Renal cortex interstitium (tissue), 11 donors: Measurements from ENCODE around the gene DPYSL3. TPM values are rescaled to one million over a fixed set of nuclear protein-coding genes. Genes with fewer than 3 reads are reported as not detected.

Experiments used
- DNase-seq, 11 donors: peaks; one replicate each; pipeline ENCODE4 v3.0.0-alpha.2; 2013; ENCODE audit warnings: low read depth in 9 of 11, low spot score in 4 of 11; ENCODE audit errors: extremely low read depth in 1 of 11
- polyA plus RNA-seq, 3 donors: library from polyadenylated mRNA; unstranded; fragments of 120-200 nt; gene quantifications; one replicate each; pipeline ENCODE4 v1.2.1, GENCODE V29; 2013; ENCODE audit not compliant: insufficient read length in 3 of 3

Gene DPYSL3
- polyA plus RNA-seq, 3 donors: 30.4 to 44.1 (median 33.1) TPM

GRCh38 chr5:147359101-147359500, 150.8 kb downstream of the DPYSL3 start:
- no peak for DNase-seq

GRCh38 chr5:147349241-147349640, 160.6 kb downstream of the DPYSL3 start:
- no peak for DNase-seq

GRCh38 chr5:147348451-147348850, 161.4 kb downstream of the DPYSL3 start:
- DNase-seq: no peak

DNA sequence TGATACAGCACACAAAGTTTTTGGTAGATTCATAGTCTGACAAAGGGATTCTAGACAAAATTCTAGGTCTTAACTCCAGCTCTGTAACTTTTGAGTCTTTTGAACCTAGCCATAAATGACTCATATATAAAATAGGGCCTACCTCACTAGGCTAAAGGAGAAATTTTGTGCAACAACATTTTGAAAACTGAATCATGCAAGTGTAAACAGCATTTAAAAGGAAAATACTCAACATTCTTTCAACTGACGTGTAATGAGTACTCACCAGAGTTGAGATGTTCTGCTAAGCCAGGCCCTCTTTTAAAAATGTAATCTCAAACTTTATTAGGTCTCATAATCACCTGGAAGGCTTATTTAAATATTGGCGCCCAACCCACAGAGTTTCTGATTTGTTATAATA, 161.8 kb downstream of the DPYSL3 start:
- no peak for DNase-seq

DNA sequence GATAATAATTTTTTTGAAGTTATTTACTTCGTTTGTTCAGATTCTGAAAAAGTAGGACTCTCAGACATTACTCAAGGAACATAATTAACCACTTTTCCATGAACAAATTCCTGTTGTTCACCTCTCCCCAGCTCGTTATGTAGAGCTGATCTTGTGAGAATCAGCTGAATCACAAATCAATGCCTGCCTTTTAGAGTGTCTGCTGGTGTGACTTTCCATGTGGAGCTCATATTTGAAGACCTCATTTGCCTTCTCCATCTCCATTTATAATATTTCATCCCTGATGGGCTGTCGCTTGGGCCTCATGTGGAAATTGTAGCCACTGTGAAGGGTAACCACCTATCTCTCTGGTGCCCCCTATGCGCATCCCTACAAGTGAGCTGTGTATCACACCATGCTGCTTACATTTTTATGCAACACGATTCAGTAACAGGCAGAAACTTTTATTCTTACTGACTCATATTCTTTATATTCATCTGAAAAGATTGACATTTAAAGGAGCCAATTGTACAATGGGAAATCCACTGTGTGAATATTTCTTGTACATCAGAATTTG, 163.8 kb downstream of the DPYSL3 start:
- no peak for DNase-seq

- DNase-seq: no peak
Observed at GRCh38 chr5:147344861-147345260, 165.0 kb downstream of the DPYSL3 start.

DNA sequence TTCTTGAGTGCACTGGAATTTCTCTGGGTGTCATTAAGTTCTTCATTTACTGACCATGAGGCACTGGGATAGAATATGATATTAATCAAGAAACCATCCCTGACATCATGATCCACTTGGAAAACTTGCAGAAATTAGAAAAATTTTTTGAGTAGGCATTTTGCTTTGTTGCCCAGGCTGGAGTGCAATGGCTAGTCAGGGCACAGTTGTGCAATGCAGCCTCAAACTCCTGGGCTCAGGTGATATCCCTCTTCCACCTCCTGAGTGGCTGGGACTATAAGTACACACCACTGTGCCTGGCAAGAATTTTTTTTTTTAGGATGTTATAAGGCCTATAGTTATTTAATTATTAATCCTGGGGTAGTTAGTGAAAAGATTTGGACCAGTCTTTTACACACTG, 168.5 kb downstream of the DPYSL3 start:
- DNase-seq: no peak

- peak in 4 of 11 donors; percentile 9 to 42 (median 34) for DNase-seq
Observed at GRCh38 chr5:147340941-147341340, 168.9 kb downstream of the DPYSL3 start.
